HG03354 (cell line): Measurements from ENCODE around the gene XRCC1.

Experiments used
- ATAC-seq: cut with Tn5 transposase; IDR thresholded peaks from one replicate; pipeline ENCODE4 v1.9.1; 2021; ENCODE audit warnings: mild to moderate bottlenecking; ENCODE audit not compliant: unreplicated experiment, poor library complexity, severe bottlenecking

Gene XRCC1

GRCh38 chr19:43575156-43575950, at the start of gene XRCC1, which contains the start of gene PINLYP:
Gene XRCC1 (minus strand): TSS chr19:43575527. CDS start chr19:43575458, 69 bp downstream.
Gene PINLYP (plus strand): TSS chr19:43575801. CDS start chr19:43577192, 1,391 bp downstream.
- ATAC-seq: peak; percentile 98

- no peak for ATAC-seq
Observed at GRCh38 chr19:43624933-43625332, 49.6 kb upstream of the XRCC1 start.

DNA sequence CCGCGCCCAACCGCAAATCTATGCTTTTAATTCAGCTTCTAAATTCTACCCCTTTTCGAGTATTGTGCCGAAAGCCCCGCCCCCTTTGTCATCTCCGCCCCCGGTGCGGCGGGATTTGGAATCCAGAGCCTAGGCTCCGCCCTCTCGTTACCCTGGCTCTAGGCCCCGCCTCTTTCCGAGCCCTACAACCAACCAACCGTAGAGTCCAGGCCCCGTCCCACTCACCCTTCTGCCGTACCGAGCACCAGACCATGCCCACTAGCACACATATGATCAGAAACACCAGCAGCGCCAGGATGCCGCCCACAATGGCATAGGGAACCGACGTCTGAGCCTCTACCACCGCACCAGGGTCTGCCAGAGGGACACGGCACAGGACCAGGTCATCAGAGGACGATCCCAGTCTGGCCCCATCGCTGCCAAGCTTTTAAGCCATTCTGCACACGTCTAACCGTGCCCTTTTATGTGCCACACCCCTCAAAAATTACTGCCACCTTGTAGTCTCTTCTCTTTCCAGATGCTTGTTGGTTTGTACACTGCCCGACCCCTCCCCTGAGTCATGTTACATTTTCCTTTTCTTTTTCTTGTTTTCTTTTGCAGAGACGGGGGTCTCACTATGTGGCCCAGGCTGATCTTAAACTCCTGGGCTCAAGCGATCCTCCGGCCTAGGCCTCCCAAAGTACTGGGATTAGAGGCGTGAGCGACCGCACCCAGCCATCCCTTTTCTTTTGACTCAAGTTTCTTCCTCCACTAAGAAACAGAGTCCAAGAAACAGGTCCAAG, 48.8 kb upstream of the XRCC1 start:
- no peak for ATAC-seq

- no peak for ATAC-seq
Observed at GRCh38 chr19:43622956-43623355, 47.6 kb upstream of the XRCC1 start.

DNA sequence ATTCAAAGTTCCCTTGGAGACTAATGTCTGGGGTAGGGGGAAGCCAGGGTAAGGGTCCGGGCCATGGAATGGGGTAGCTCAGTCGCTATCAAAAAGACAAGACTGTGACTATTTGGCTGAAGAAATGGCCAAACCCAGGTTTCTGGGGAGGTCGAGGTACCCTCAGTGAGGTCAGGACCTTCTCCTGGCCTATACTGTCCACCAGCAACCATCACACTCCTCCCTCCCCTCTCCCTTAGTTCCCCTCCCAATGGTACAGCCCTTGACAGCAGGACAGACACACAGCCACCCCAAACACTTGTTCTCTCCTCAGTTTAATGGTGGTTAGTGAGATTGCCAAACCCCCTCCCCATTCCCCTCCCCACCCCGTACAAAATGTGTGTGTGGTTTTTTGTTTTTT, 46.7 kb upstream of the XRCC1 start:
- ATAC-seq: no peak

DNA sequence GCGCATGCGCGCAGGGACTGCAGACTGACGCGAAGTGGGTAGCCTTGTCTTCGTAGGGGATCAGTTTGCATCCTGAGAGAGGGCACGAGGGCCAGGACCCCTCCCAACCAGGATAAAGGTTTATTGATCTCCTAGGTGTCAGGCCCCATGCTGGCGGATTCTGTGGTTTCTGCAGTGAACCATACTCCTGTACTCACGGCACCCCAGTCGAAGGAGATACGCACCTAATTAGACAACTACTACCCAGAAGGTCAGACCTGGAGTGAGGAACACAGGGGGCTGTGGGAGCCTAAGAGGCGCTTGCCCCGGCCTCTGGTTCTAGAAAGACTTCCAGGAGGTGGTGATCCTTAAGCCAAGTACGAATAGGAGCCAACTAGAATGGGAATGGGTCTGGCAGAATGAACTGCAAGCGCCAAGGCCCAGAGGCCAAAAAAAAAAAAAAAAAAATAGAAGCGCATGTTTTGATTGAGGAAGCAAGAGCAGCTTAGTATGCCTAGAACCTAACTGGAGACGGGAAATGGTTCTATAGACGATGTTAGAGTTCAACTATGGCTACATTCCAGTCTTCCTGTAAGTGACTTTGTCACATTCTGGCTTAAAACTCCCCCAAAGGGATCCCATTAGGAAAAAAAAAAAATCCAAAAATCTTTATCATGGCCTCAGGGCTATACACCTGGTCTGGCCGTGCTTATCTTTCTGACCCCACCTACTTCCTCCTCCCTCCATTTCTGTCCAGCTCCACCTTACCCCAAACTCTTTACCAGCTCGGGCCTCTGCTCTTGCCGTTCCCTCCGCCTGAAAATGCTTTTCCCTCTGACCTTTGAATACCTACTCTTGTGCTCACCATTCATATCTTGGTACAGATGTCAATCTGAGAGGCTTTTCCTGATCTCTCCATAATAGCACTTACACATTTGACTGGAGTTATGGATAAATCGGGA, 45.0 kb upstream of the XRCC1 start:
- ATAC-seq: no peak

GRCh38 chr19:43619262-43620060, 44.1 kb upstream of the XRCC1 start, which contains the start of gene ZNF428:
Gene ZNF428 (minus strand): TSS chr19:43619629. CDS start chr19:43614304, 5,325 bp downstream.
- ATAC-seq: peak; percentile 75

GRCh38 chr19:43618921-43619261, 43.6 kb upstream of the XRCC1 start:
- peak; percentile 30 for ATAC-seq

- ATAC-seq: no peak
Observed at GRCh38 chr19:43616954-43617353, 41.6 kb upstream of the XRCC1 start.

GRCh38 chr19:43616306-43616705, 41.0 kb upstream of the XRCC1 start:
- ATAC-seq: no peak

DNA sequence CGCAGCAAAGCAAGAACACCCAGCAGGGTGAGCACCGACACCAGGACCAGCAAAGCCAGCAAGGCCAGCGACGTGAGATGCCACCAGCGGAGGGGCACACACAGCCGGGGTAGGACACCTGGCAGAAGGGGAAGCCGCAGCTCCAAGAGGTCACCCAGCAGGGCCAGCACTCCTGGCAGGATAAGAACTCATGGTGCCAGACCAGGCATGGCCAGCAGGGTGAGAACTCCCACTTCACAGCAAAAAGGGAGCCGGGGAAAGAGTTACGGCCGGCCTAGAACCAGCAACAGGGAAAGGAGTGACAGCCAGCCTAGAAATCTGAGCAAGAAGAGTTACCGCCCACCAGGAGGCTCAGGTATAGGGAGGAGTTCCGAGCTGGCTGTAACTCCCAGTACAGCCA, 37.0 kb upstream of the XRCC1 start:
- no peak for ATAC-seq

- ATAC-seq: no peak
Observed at GRCh38 chr19:43611788-43612187, 36.5 kb upstream of the XRCC1 start, which contains the start of gene SRRM5. Gene SRRM5 (plus strand): TSS chr19:43612088. CDS start chr19:43612122, 34 bp downstream.

DNA sequence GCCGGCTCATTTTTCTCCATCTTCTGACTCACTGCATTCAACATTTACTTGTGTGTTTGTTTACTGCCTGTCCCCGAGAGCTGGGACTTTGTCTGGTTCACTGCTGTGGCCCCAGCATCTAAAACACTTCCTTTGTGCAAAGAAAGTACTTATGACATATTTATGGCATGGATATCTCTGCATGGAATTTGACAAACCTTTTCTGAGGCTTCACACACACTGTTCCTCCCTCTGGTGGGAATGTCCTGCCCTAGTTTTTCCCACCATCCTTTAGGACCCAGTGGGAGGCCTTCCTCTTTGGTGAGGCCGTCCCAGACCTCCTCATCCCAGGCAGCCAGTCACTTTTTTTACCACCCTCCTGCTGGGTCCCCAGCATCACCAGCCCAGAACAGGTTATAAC, 35.2 kb upstream of the XRCC1 start:
- ATAC-seq: no peak

DNA sequence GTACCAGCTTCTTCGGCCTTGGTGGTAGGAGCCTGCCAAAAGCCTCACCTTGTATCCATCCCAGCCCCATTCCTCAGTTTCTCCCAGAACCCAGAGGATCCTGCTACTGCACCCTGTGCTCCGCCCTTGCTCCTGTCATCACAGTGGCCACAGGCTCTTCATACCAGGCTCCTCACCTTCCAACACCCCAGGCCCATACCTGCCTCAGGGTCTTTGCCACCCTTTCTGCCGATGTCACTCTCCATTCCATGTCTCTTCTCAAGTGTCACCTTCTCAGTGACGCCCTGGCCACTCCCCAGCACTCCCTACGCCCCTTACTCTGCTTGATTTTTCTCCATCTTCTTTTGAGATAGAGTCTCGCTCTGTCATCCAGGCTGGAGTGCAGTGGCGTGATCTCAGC, 34.5 kb upstream of the XRCC1 start:
- ATAC-seq: no peak

DNA sequence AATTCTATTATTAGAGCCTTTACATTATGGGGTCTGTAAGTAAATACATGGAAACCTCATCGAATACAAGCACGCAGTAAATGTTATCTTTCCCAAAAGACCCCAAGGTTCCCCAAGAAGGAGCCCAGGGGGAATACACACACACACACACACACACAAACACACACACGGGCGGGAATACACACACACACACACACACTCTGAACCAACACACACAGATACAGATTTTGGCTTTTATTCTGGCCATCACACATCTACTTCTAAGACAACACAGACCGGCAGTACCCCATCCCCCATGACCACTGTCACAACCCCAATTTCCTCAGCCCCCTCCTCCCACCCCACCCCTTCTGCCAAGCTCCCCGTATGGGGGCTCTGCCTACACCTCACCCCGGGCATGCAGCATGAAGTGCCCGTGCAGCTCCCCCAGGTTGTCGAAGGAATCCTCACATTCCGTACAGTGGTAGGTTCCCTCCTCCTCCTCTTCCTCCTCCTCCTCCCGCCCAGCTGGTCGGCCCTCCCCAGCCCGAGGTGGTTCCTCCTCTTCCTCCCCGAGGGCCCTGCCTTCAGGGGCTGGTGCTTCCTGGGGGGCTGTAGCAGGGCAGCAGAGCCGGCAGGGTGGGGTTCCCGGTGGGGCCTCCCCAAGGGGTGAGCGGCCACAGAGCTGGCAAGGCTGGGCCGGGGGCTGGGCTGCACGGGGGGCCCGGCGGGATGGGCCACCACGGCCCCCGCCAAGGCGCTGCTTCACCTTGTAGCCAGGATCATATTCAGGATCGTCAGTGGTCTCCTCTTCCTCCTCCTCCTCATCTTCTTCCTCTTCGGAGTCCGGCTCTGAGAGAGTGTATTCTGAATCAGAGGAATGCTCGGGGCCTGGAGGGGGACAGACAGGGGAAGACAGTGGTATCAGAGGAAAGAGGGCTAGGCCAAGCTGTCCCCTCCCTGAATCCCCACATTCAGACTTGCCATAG, 32.2 kb upstream of the XRCC1 start:
- no peak for ATAC-seq

- no peak for ATAC-seq
Observed at GRCh38 chr19:43606569-43607229, 31.4 kb upstream of the XRCC1 start.

DNA sequence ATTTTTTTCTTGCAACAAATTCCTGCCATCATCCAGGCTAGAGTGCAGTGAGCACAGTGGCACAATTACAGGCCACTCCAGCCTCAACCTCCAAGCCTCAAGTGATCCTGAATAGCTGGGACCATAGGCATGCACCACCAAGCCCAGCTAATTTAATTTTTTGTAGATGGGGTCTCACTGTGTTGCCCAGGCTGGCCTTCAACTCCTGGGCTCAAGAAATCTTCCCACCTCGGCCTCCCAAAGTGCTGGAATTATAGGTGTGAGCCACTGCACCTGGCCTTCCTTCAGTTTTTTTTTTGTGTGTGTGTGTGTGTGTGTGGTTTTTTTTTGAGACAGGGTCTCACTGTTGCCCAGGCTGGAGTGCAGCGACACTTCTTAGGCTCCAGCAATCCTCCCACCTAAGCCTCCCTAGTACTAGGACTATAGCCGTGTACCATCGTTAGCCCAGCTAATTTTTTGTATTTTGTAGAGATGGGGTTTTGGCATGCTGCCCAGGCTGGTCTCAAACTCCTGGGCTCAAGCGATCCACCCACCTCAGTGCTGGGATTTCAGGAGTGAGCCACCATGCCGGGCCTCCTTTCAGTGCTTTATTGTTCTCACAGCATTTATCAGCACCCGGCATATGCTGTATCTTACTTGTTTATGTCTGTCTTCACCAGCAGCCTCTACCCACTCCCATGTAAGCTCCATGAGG, 30.7 kb upstream of the XRCC1 start:
- ATAC-seq: no peak
